NCI-H2029 treated with DMSO at 0.1 percent for 48 hours (cell line): ENCODE results near the gene ATF7.
"Not testable (repeated sequence)": the region's sequence is repeated elsewhere in the genome, so short reads cannot be mapped to it uniquely, and the experiment has no call there.

ENCODE experiments used
- DNase-seq: peaks from one replicate; lab custom pipeline; 2025; lab: John Stamatoyannopoulos, UW

ATF7 gene

GRCh38 chr12:53594897-53595615 is 31.1 kb downstream of the ATF7 start:
- DNase-seq, result no peak

GRCh38 chr12:53593707-53594106 is 32.5 kb downstream of the ATF7 start:
- no peak for DNase-seq

- no peak for DNase-seq
Observed at GRCh38 chr12:53593031-53593430, 33.2 kb downstream of the ATF7 start.

- no peak for DNase-seq
Observed at GRCh38 chr12:53592426-53592825, 33.8 kb downstream of the ATF7 start.

GRCh38 chr12:53591301-53592206 is 34.6 kb downstream of the ATF7 start:
- DNase-seq, result no peak

DNA sequence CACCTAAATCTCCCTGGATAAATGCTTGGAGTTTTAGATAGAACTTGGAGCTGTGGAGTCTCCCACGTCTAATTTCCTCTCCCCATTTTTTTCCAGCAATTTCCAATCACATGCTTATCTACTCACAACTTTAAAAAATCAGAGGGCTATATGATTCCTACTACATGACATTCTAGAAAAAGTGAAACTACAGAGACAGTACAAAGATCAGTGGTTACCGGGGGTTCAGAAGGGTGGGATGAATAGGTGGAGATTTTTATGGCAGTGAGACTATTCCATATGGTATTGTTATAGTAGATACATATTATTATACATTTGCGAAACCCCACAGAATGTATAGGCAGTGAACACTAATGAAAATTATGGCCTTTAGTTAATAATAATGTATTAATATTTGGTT is 35.5 kb downstream of the ATF7 start:
- no peak for DNase-seq

DNA sequence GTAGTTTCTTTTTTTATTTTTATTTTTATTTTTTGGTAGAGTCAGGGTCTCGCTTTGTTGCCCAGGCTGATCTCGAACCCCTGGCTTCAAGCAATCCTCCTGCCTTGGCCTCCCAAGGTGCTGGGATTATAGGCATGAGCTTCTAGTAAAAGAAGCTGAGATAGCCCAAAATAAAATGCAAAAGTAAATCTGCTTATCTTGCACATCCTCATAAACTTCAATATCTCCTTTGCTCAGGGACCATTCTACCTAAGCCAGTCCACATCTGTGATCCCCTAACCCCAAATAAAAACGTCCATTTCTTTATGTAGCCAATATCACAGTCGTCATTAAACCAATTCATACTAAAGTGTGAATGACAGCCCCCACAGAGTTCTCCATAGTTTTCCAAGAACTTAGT is 36.3 kb downstream of the ATF7 start:
- DNase-seq, result no peak

DNA sequence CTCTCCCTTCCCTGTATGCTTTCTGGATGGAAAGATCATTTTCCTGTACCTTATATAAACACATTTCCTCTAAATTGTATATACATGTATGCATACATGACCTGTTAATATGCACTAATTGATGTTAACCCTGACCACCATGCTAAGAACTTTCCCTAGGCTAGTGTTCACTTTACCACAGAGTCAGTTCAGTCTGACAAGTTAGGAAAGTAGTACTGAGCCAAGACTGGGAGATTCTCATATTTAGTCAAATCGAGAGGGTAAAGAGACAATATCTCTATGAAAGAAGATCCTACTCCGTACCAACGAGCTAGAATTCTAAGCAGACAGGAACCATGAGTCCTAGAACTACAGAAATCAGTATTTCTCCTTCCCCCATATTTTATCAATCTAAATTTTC is 36.8 kb downstream of the ATF7 start:
- DNase-seq, result no peak

- DNase-seq, result no peak
Observed at GRCh38 chr12:53588123-53588522, 38.1 kb downstream of the ATF7 start.

DNA sequence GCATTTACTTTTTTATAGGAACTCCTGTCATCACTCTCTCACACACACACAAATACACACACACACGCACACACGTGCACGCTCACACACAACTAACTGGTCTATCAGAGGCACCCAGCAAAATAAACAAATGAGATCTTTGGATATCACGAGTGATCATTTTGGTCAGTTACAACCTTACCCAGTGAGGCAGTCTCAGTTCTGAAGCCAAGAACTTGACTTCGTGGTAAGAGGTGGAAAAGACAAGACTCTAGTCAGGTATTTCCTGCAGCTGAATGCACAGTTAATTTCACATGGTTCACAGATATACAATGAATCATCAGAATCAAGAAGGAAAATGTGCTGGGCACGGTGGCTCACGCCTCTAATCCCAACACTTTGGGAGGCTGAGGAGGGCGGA is 39.4 kb downstream of the ATF7 start:
- no peak for DNase-seq

GRCh38 chr12:53585448-53586125 is 40.6 kb downstream of the ATF7 start:
- DNase-seq, result peak; percentile 15

DNA sequence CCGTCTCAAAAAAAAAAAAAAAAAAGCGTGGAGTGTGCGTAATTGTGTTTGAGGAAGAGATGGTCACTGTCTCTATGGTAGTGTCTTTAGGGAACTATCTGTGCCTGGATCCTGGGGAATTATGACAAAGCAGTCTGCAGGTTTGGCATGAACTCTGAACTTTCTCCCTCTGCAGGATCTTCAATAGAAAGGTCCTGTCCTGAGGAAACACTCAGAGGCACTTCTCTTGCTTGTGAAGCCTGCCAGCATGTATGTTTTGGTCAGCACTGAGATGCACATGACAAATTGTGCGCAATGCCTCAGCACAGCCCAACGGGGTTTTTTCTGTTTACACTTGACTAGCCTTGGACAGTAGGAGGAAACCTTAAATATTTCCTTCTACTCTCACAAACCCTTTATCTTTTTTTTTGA is 46.6 kb downstream of the ATF7 start:
- no peak for DNase-seq

DNA sequence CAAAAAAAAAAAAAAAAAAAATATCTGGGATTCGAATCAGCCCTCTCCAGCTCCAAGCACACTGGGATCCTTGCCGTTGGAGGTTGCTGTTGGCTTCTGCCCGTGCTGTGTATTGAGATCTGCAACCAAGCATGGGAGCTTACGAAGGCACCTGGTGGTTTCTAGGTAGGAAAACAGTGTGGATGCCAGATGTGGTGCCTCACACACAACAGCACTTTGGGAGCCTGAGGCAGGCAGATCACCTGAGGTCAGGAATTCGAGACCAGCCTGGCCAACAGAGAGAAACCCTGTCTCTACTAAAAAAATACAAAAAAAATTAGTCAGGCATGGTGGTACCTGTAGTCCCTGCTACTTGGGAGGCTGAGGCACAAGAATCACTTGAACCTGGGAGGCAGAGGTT is 47.4 kb downstream of the ATF7 start:
- DNase-seq, result no peak

GRCh38 chr12:53577941-53578352 is 48.2 kb downstream of the ATF7 start:
- DNase-seq, result no peak

DNA sequence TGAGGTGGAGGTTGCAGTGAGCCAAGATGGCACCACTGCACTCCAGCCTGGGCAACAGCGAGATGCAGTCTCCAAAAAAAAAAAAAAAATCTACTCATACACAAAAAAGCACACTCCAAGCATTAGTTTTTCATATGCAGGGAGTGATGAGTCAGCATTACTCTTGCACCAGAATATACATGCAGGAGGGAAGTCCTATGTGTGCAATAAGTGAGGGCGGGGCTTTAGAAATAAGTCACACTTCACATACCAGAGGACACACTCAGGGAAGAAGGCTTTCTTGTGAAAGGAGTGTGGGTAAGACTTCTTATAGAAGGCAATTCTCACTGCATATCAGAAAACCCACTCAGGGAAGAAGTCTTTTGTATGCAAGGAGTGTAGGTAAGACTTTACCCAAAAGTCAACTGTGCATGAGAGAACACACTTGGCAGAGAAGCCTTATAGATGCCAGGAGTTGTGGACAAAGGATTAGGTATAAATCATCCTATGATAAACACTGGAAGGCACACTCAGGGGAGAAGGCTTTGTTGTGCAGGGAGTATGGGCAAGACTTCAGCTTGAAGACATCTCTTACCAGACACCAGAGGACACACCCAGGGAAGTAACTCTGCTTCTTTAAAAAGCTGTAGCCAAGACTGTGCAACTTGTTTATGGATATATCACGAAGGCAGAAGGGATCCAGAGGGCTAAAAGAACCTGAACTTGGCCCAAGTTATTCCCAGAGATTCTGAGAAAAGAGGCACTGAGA is 50.5 kb downstream of the ATF7 start:
- no peak for DNase-seq

GRCh38 chr12:53572134-53572758 is 53.9 kb downstream of the ATF7 start:
- DNase-seq, result no peak

- no peak for DNase-seq
Observed at GRCh38 chr12:53571295-53571694, 54.9 kb downstream of the ATF7 start.

DNA sequence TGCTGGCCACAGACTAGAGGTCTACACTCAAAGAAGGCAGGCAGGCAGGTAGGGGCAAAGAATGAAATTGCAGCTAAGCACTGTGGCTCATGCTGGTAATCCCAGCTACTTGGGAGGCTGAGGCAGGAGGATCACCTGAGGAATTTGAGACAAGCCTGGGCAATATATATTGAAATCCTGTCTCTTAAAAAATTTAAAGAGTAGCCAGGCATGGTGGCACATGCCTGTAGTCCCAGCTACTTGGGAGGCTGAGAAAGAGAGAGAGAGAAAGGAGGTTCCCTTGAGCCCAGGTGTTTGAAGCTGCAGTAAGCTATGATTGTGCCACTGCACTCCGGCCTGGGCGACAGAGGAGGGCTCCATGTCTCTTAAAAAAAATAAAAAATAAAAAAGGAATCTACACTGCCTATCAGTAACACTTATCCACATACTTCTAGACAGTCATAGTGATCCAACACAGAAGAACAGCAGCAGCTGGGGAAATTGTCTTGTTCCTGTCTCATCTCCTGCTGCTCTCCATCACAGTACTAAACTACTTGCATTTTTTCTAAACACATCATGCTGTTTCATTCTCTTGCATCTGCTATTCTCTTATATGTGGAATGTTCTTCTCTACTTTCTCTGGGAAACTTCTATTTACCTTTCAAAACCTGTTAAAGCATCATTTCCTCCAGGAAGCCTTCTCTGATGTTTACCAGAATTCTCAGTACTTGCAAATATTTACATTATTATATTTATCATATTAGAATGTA is 57.2 kb downstream of the ATF7 start:
- DNase-seq, result no peak

- DNase-seq, result no peak
Observed at GRCh38 chr12:53567961-53568808, 58.0 kb downstream of the ATF7 start.

- DNase-seq, result not testable (repeated sequence)
Observed at GRCh38 chr12:53565376-53565775, 60.8 kb downstream of the ATF7 start.
